SU-DHL-6 (cell line): Measurements from ENCODE around the gene OSCP1.

Experiments used
- CTCF ChIP-seq: fragments of 200-600 bp; sonication (generic); IDR thresholded peaks from one replicate; pipeline ENCODE4 v1.5.1; 2017; ENCODE audit warnings: antibody characterized with exemption, mild to moderate bottlenecking, low read length, moderate library complexity; ENCODE audit not compliant: insufficient read depth, poor library complexity, severe bottlenecking
- EZH2phosphoT487 ChIP-seq: fragments of 200-600 bp; sonication (generic), shearing (Covaris generic); conservative IDR thresholded peaks from 2 replicates; pipeline ENCODE4 v1.6.1; 2018; ENCODE audit warnings: mild to moderate bottlenecking, antibody characterized with exemption, low read length, moderate library complexity, mixed read lengths

- no peak for TF ChIP-seq CTCF
- TF ChIP-seq EZH2phosphoT487: no peak
Measured at GRCh38 chr1:36397378-36398230, 52.6 kb downstream of the OSCP1 start, which contains the start of gene LSM10.
